ENCODE measurements around the gene COQ10B.
"Not testable (repeated sequence)": the region's sequence is repeated elsewhere in the genome, so short reads cannot be mapped to it uniquely, and the experiment has no call there.

Gene COQ10B

DNA sequence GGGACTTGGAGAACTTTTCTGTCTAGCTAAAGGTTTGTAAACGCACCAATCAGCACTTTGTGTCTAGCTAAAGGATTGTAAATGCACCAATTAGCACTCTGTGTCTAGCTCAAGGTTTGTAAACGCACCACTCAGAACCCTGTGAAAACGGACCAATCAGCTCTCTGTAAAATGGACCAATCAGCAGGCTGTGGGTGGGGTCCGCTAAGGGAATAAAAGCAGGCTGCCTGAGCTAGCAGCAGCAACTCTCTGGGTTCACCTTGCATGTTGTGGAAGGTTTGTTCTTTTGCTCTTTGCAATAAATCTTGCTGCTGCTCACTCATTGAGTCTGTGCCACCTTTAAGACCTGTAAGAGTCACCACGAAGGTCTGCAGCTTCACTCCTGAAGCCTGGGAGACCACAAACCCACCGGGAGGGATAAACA lies 2.4 kb upstream of the COQ10B start:
- DNase-seq (ENCODE audit: low read depth in 2 of 2), result not testable (repeated sequence)

DNA sequence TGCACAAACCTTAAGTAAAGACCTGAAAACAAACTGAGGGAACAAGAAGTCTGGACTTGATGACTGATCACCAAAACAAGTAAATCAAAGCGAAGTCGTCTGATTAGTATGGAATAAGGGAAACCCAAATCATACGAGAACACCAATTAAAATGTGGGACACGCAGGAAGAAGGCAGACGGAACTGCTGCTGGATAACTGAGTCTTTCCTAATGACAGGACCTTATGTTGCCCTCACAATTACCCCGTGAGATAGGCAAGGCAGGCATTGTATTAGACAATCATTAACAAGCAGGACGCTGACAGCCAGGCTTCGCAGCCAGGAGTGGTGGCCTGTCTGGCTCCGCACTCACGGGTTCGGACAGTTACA lies 614 bp upstream of the COQ10B start:
- no peak for DNase-seq (ENCODE audit: low read depth in 2 of 2)

DNA sequence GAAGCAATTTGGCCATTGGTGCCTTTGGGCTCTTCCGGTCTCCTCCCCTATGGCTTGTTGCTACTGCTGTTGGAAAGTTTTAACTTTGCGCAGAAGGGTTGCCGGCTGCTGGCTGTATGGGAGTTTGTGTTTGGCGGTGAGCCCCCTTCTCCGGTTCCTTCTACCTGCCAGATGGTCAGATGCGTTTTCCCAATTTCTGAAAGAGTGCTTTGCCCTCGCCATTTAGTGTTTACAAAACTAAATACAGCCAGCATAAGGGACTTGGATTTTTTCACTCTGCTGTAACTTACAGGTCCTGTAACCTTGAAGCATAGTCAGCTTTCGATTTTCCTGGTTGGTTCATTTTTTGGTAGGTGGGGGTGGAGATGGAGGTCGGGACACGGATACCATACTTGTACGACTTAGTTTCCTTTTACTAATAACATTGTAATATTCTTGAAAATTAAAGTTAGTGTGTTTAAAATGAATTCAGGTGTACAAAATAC lies 604 bp downstream of the COQ10B start:
- DNase-seq (ENCODE audit: low read depth in 2 of 2), result no peak

DNA sequence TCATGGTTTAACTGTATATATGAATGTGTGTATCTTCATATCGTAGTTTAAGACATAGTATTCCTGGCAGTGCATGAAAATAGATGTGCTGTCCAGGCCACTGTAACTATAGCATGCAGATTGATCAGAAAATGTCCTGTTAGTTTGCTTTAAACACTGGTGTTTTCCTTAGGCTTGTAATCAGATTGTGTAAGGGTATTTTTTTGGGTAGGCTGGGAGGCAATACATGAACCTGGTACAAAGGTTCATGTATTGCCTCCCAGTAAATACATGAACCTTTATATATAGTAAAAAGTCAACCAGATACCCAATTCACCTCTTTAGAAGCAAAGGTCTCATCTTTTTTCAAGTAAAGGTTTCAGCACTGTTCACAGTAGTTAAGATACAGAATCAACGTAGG lies 1.6 kb downstream of the COQ10B start:
- DNase-seq (ENCODE audit: low read depth in 2 of 2), result no peak

DNA sequence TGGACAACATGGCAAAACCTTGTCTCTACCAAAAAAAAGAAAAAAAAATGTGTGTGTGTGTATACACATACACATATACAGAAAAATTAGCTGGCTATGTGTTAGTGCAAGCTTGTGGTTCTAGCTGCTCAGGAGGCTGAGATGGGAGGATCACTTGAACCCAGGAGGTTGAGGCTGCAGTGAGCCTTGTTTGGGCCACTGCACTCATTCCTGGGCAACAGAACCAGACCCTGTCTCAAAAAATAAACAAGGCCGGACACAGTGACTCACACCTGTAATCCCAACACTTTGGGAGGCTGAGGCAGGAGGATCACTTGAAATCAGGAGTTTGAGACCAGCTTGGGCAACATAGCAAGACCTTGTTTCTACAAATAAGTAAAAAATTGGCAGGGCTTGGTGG lies 2.1 kb downstream of the COQ10B start:
- no peak for DNase-seq (ENCODE audit: low read depth in 2 of 2)

DNA sequence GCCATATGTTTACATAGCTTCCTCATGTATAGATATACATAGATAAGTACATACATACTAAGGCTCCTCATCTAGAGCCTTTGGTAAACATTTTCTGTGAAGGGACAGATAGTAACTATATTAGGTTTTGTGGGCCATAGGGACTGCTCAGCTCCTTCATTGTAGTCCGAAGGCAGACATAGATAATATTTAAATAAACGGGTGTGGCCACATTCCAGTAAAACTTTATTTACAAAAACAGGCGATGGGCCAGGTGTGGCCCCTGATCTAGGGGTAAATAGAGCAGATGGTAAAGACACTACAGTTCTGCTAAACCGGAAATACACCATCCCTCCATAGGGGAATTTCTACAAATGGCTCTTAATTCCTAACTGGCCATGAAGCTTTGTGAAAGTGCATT lies 7.3 kb downstream of the COQ10B start:
- no peak for DNase-seq (ENCODE audit: low read depth in 2 of 2)

DNA sequence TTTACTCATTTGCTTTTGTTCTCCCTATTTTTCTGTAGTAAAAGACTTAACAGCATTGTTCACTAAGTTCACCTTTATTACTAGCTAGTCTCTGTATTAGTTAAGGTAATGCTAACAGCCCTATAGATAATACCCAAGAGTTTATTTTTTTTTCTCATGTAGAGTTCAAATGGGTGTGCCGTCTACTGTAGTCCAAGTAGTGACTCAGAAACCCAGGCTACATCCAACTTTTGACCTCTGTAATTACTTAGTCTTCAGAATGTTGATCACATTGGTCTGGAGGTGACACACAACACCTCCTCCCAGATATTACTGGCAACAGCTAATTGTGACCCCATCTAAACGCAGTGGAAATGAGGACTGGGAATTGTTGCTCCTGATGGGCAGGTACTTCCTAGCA lies 7.7 kb downstream of the COQ10B start:
- DNase-seq (ENCODE audit: low read depth in 2 of 2), result no peak

DNA sequence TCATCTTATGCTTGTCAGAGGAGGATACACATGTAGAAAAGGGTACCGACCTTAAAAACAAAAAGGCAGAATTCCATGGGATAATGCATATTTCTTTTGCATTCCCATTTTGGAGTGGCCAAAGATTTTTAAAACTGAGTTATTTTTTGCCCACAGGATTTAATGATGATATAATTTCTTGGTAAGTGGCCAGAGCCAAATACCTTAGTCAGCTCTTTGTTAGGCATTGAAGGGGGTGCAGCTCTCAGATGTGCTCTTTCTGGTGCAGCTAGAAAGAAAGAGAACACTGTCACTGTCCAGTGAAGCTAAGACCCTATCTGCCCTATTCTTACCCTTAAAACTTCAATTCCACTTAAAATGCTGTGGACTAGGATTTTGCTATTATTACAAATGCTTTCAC lies 10.8 kb downstream of the COQ10B start:
- no peak for DNase-seq (ENCODE audit: low read depth in 2 of 2)

DNA sequence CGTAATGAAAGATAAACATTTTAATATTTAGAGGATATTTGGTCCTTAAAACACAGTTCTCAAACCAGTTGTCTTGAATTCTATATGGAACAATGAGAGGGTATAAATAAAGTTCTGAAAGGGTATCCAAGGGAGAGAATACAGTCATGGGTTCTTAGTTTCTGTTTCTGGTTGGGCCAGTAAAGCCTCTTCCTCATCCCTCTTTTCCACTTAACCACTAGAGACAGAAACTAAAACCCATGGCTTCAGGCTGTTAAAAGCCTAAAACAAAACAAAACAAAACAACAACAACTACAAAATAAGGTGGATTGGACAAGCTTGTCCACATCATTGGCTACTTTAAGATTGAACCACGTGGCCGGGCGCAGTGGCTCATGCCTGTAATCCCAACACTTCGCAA lies 18.8 kb downstream of the COQ10B start:
- DNase-seq (ENCODE audit: low read depth in 2 of 2), result no peak

DNA sequence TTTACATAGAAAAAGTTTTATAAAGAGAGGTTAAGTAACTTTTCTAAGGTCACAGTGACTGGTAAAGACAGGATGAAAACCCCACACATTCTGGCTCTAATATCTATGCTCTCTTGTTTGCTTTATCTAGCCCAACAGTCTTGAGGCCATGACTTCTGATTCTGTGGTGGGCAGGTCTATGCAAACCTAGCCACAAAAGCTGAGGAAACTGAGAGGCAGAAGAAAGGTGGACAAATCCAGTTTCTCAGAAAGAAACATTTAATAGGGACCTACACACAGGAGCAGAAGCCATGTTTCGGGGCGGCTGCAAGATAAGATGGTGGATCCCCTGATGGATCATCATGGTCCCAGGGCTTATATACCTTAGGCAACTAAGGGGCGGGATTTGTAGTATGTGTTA lies 24.4 kb downstream of the COQ10B start:
- no peak for DNase-seq (ENCODE audit: low read depth in 2 of 2)

DNA sequence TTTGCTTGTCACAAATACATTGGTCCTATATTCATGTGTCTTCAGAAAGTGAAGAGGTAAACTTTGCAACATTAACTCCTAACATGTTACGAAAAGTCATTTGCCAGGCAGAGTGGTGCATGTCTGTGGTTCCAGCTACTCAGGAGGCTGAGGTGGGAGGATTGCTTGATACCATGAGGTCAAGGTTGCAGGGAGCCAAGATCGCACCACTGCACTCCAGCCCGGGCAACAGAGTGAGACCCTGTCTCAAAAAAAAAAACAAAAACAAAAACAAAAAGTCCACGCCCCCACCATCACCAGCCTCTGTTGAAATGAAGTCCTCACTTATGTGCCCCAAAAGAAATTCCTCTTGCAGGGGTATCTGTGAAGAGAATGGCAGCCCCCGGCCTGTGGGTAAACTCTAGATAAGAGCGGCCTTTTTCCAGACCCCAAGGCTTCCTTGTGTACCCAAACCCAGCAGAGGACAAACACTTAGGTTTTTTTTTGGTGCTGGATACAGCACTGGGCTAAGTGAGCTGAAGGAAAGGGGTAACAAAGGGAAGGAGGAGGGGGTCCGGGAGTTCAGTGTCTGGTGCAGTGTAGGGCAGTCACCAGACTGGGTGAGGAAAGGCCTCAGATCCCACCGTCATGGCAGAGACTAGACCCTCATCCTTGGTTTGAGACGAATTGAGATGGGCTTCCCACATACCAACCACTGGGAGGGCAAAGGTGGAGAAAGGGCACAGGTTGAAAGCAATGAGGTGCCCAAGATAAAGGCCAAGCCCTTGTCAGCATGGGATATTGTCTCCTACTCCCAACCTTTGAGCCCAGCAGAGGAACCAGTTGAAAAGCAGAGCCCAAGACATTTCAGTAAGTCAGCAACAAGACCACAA lies 27.0 kb downstream of the COQ10B start:
- DNase-seq (ENCODE audit: low read depth in 2 of 2), result no peak

DNA sequence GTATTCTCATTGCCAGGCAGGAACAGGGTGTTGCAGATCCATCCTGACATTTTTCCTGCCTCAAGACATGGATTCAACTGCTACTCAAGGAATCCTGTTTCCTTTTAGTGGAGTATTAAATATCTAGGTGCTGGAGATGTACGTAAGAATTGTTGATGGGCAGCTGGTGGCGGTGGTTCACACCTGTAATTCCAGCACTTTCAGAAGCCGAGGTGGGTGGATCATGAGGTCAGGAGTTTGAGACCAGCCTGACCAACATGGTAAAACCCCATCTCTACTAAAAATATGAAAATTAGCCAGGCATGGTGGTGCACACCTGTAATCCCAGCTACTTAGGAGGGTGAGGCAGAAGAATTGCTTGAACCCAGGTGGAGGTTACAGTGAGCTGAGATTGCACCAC lies 30.9 kb downstream of the COQ10B start:
- DNase-seq (ENCODE audit: low read depth in 2 of 2), result not testable (repeated sequence)

DNA sequence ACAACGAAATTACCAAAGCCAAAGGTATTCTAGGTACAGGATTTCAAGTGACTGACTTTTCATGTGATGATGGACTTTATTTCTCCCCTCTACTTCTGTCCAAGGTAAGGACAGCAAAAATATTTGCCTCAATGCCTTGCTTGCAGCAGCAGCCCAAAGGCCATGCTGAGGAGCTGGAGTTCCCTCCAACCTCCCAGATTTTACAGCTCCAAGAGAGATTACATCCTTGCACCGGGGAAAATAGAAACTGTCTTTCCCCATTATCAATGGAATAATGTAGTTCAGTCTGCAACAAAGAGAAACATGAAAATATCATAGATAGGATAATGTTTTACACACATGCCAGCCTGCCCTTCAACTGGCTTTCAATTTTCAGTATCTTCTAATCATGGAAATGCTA lies 32.8 kb downstream of the COQ10B start:
- no peak for DNase-seq (ENCODE audit: low read depth in 2 of 2)

DNA sequence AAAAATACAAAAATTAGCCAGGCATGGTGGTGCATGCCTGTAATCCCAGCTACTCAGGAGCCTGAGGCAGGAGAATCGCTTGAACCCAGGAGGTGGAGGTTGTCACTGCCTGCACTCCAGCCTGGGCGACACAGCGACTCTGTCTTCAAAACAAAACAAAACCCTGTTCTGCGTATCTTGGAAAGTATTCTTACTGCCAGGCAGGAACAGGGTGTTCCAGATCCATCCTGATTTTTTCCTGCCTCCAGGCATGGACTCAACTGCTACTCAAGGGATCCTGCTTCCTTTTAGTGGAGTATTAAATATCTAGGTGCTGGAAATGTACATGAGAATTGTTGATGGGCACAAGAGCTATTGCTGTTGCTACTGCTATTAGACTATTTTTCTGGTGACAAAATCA lies 34.0 kb downstream of the COQ10B start:
- DNase-seq (ENCODE audit: low read depth in 2 of 2), result no peak

DNA sequence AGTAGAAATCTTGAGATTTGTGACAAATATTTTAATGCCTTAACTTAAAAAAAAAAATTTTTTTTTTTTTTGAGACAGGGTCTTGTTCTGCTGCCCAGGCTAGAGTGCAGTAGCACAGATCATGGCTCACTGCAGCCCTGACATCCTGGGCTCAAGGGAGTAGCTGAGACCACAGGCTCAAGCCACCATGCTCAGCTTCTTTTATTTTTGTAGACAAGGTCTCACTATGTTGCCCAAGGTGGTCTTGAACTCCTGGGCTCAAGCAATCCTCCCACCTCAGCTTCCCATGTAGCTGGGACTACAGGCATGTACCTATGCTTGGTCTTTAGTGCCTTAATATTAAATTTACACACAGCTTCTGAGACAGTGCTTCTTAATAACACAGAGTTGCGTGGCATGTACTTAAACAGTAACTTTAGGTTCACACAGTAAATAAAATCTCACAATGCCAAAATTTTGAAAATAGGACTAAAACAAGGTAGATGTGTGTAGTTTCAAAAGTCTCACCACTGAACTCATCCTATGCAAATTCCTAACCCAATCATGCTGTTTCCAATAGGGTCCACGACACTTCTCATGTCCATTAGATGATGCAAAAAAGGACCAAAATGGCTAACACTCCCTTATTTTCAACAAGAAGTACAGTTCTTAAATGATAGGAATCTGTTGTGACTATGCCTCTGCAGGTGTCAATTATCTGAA lies 42.2 kb downstream of the COQ10B start:
- no peak for DNase-seq (ENCODE audit: low read depth in 2 of 2)

DNA sequence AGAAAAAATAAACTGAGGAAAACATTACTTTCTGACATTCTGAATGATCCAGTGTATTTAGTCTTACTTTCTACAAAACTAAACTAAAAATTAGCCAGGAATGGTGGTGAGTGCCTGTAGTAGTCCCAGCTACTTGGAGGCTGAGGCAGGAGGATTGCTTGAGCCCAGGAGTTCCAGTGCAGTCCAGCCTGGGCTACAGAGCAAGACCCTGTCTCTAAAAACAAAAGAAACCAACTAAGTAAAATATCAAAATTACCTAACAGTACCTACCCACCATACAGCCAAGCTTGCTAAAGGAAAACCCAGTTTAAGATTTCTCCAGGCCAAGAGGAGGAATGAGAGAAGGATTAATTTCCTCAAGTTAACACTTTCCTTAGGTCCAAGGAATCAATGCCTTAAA lies 43.3 kb downstream of the COQ10B start:
- DNase-seq (ENCODE audit: low read depth in 2 of 2), result no peak

DNA sequence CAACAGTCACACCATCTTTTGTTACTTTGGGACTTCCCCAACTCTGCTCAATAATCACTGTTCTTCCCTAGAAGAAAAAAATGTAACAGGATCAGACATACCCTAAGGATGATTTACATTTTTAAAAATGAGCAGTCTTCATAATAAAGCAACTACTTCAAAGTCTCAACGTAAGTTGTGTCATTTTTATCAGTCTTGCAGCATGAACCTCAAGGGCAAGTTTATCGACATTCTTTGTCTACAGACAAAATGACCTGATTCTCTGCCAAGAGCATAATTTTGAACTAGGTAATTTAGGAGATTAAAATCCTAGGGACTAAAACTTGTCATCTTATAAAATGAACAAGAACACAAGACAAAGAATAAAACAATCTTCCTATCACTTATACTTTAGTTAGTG lies 44.0 kb downstream of the COQ10B start:
- DNase-seq (ENCODE audit: low read depth in 2 of 2), result no peak

DNA sequence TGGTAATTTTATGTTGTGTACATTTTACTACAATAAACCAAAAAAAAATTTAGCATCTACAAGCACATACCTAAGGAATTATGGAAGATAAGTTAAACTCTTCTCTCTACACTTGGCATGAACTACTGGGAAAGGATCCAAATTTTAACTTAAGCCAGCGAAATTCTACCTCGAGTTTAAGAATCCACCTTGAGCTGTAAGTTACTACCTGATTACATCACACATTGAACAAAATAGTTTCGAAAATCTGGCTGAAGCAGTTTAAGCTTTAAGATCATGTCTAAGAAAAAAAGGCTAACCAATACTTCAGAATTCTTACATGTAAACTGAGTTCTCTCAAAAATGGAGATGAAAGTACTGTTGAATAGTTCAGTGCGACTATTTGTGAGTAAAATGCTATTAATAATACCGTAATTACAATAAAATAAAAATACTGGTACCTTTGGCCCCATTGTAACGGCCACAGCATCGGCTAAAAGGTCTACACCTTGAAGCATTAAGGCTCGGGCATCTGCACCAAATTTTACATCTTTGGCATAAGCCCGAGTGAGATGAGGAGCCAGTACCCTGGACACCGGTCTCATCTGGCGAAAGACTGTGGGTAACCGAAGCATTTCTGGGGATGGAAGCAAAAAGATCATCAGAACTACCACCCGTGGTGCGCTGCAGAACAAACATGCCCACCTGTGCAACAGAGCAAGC lies 45.0 kb downstream of the COQ10B start:
- DNase-seq (ENCODE audit: low read depth in 2 of 2), result no peak

DNA sequence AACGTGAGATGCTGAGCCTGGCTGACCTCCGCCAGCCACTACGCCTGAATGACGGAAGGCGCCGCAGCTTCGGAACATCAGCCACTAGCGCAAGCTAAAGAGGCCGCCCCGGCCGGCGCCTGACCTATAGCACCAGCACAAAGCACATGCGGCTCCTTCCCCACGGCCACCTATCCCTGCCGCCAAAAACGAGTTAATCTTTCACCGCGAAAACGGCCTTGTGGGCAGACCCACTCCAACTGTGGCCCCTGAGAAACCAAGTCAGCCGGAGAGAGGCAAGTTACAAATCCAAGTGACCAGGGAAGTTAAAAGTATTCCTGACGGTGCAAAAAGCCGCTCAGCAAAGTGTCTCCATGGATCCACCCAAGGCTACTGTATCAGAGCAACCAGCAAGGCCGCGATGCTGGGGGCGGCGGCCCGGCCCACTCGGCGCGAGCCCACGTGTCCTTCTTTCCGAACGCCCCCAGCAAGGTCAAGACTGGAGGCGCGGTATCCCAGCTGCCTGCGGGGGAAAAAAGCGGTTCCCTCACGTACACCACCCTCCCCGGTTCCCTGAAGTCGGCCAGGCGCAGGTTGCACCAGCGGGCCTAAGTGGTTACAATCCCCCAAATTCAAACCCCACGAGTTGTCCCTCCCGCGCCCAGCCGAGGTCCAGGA lies 45.7 kb downstream of the COQ10B start:
- DNase-seq (ENCODE audit: low read depth in 2 of 2), result peak; percentile 34 to 54

DNA sequence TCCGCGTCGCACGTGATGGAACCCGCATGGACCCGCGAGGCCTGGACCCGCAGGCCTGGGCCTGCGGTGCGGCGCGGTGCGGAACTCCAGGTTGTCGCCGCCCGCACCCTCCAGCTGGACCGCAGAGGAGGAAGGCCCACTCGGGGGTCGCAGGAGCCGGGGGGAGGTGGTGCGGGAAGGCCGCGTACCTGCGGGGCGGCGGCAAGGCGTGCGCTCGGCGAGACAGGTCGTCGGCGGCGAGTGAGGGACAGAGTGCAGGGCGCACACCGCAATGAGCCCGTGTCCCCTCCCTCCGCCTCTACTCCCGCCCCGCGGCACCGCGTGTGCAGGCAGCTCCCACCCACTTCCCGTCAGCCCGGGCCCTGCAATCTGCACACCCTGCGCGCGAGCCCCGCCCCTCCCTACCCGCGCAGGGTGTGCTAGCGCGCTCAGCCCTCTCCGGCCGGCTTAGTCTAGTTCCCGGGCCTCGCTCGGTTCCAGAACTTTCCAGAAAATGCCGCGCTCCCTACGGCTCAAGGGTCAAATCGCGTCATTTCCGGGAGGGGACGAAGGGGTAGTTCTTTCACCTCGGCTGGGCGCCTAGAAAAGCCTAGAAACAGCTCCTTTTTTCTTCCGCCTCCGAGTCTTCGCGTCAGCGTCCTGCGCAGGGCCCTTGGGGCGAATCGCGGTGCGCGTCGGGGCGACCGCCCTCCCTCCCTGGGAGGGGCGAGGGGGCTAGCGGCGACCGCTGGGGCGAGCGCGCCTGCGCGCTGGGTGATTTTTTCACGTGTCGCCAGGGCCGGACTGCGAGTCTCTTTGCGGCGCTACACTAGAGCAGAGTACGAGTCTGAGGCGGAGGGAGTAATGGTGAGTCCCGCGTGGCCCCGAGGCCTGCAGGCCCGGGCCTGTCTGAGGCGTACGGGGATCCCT lies 46.5 kb downstream of the COQ10B start, which contains the start of the genes HSPD1 and HSPE1:
TSS of gene HSPD1 (minus strand) at position 247 of the 909 bp plus-strand sequence. CDS start 992 bp downstream, outside the sequence.
TSS of gene HSPE1 (plus strand) at position 786 of the 909 bp plus-strand sequence. CDS start at position 844, 58 bp downstream.
- peak; percentile 98 to 99 for DNase-seq (ENCODE audit: low read depth in 2 of 2)

Data from stimulated activated CD8-positive, alpha-beta memory T cell treated with anti-CD3 and anti-CD28 coated beads, Interleukin-7, amount 100 ng/mL, for 4 hours (primary cell).